DND-41 (cell line): ENCODE data around the gene CLINT1.

Source experiments
- ATAC-seq: fragments of 200-7000 bp; cut with Tn5 transposase; 3 replicates; pipeline ENCODE4 v1.9.1; 2021; ENCODE audit warnings: low read depth; ENCODE audit not compliant: insufficient read depth
- DNase-seq: peaks from one replicate; pipeline ENCODE4 v3.0.0-alpha.2; 2020
- H2AFZ ChIP-seq: 2 replicates; pipeline ENCODE4 v1.6.0; 2012; ENCODE audit warnings: low read depth, low read length
- H3K27ac ChIP-seq: 2 replicates; pipeline ENCODE4 v1.5.1; 2012; ENCODE audit warnings: low read length, inconsistent platforms
- H3K27me3 ChIP-seq: fragments of 200-600 bp; sonication (generic); 2 replicates; pipeline ENCODE4 v1.6.0; 2012; ENCODE audit warnings: low read length, mild to moderate bottlenecking, inconsistent platforms; ENCODE audit not compliant: insufficient read depth, poor library complexity
- H3K36me3 ChIP-seq: 2 replicates; pipeline ENCODE4 v1.5.1; 2012; ENCODE audit warnings: low read length, inconsistent platforms; ENCODE audit not compliant: insufficient read depth
- H3K4me1 ChIP-seq: 2 replicates; pipeline ENCODE4 v1.5.1; 2012; ENCODE audit warnings: mild to moderate bottlenecking, low read length; ENCODE audit not compliant: insufficient read depth
- H3K4me2 ChIP-seq: 2 replicates; pipeline ENCODE4 v1.6.0; 2012; ENCODE audit warnings: mild to moderate bottlenecking, moderate library complexity, low read length, inconsistent platforms; ENCODE audit not compliant: insufficient read depth
- H3K4me3 ChIP-seq, 2 experiments: fragments of 200-600 bp in 1 of 2; shearing (Covaris generic) in 1 of 2; 2 replicates each; pipeline ENCODE4 v1.5.1; 2012 to 2016; ENCODE audit warnings: inconsistent platforms in 2 of 2, low read length in 2 of 2, mild to moderate bottlenecking in 2 of 2, low read depth in 1 of 2, moderate library complexity in 1 of 2
- H3K79me2 ChIP-seq: 2 replicates; pipeline ENCODE4 v1.6.0; 2012; ENCODE audit warnings: low read length, inconsistent platforms; ENCODE audit not compliant: insufficient read depth
- H3K9ac ChIP-seq: 2 replicates; pipeline ENCODE4 v1.6.0; 2012; ENCODE audit warnings: low read depth, mild to moderate bottlenecking, inconsistent platforms, low read length, moderate library complexity
- H3K9me3 ChIP-seq: 2 replicates; pipeline ENCODE4 v1.5.1; 2012; ENCODE audit warnings: low read length, moderate library complexity, mild to moderate bottlenecking, inconsistent platforms; ENCODE audit not compliant: insufficient read depth, severe bottlenecking
- H4K20me1 ChIP-seq: 2 replicates; pipeline ENCODE4 v1.6.0; 2012; ENCODE audit warnings: low read length; ENCODE audit not compliant: insufficient read depth
- CTCF ChIP-seq: IDR thresholded peaks from 2 replicates; pipeline ENCODE4 v1.5.1; 2012; ENCODE audit warnings: borderline replicate concordance, low read length, moderate library complexity, mild to moderate bottlenecking; ENCODE audit not compliant: poor library complexity, severe bottlenecking; ENCODE audit errors: extremely low read depth
- EZH2 ChIP-seq: IDR thresholded peaks from 3 replicates; pipeline ENCODE4 v1.6.1; 2012; ENCODE audit warnings: borderline replicate concordance, low read depth, mild to moderate bottlenecking, moderate library complexity, low read length, inconsistent platforms; ENCODE audit not compliant: severe bottlenecking

Gene CLINT1

GRCh38 chr5:157819502-157820115 lies 39.3 kb downstream of the CLINT1 start:
- Histone ChIP-seq H3K27me3 (no peaks in the 10 kb centered on the region), H3K27ac (no peak overlapping the region), H3K9me3 (no peaks in the 10 kb centered on the region), H3K79me2 (peaks cover 93% of the 10 kb centered on the region), H2AFZ (no peak overlapping the region), H3K4me3 (no peak overlapping the region), H3K36me3 (peaks cover 33% of the 10 kb centered on the region), H3K9ac (no peak overlapping the region), H3K4me2 (no peak overlapping the region), H3K4me1 (peaks cover 7% of the 10 kb centered on the region; the same call in 1 of the 2 replicates), H4K20me1 (peaks cover 40% of the 10 kb centered on the region; the same call in 1 of the 2 replicates)
- no peak for TF ChIP-seq CTCF
- no peak for TF ChIP-seq EZH2
- ATAC-seq (no peak), DNase-seq (no peak)

GRCh38 chr5:157818368-157818767 lies 40.6 kb downstream of the CLINT1 start:
- H3K27me3 ChIP-seq = no peaks in the 10 kb centered on the region
- peaks cover 80% of the 10 kb centered on the region for H3K79me2 ChIP-seq
- H3K4me2 ChIP-seq = no peak overlapping the region
- no peak overlapping the region for H2AFZ ChIP-seq
- peaks cover 34% of the 10 kb centered on the region; the same call in 1 of the 2 replicates for H4K20me1 ChIP-seq
- H3K9me3 ChIP-seq = no peaks in the 10 kb centered on the region
- H3K9ac ChIP-seq = no peak overlapping the region
- no peak overlapping the region for H3K4me3 ChIP-seq
- no peak for ATAC-seq
- H3K4me1 ChIP-seq = peaks cover 7% of the 10 kb centered on the region; the same call in 1 of the 2 replicates
- TF ChIP-seq EZH2 (no peak), CTCF (no peak)
- no peak overlapping the region for H3K27ac ChIP-seq
- H3K36me3 ChIP-seq = peaks cover 40% of the 10 kb centered on the region
- no peak for DNase-seq

- peaks cover 76% of the 10 kb centered on the region for H3K79me2 ChIP-seq
Measured at GRCh38 chr5:157817928-157818327, 41.0 kb downstream of the CLINT1 start.

More at GRCh38 chr5:157817928-157818327, 41.0 kb downstream of the CLINT1 start:
- no peak for TF ChIP-seq CTCF
- no peak overlapping the region for H3K4me3 ChIP-seq
- H3K4me1 ChIP-seq = peaks cover 7% of the 10 kb centered on the region; the same call in 1 of the 2 replicates
- H3K36me3 ChIP-seq = peaks cover 45% of the 10 kb centered on the region
- H4K20me1 ChIP-seq = peaks cover 34% of the 10 kb centered on the region; the same call in 1 of the 2 replicates
- no peak for ATAC-seq
- no peaks in the 10 kb centered on the region for H3K9me3 ChIP-seq
- H3K9ac ChIP-seq = no peak overlapping the region
- H3K27me3 ChIP-seq = no peaks in the 10 kb centered on the region
- H2AFZ ChIP-seq = no peak overlapping the region
- no peak for DNase-seq
- H3K27ac ChIP-seq = no peak overlapping the region
- no peak overlapping the region for H3K4me2 ChIP-seq
